GM18519 (cell line): ENCODE measurements around the gene MAST4.

ENCODE experiments used
- ATAC-seq: cut with Tn5 transposase; IDR thresholded peaks from one replicate; pipeline ENCODE4 v1.9.1; 2021; ENCODE audit warnings: mild to moderate bottlenecking, moderate library complexity; ENCODE audit not compliant: unreplicated experiment, low FRiP score

The MAST4 gene

DNA sequence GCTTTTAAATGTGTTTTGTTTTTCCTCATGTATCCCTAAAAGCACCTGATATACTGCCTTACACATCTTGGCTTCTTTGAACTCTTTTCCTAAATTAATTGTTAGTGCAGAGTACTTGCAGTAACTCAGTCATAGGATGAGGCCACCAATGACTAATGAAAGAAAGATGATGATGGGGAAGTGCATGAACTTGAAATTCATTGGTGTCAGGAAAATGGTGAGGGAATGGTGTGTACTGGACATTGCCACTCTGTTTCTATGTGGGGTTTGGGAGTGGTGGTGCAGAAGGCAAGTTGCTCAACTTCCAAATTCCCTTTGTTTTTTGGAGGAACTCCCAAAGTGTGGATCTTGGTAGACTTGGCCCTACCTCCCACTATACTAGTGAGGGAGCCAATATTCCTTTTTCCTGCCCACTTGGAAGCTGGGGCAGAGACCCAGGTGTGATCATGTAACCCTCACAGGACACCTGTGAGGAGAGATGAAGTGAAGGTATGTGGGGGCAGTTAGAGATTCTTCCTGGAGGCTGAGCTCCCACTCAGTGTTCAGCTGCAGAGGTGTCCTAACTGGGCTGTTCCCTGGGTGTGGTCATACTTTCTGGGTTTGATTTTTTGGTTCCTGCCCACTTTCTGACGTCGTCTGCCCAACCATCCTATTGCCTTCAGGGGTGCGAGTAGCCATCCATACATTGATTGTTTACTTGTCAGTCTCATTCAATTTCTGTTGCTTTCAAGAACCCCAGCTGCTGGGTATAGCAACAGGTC, 298.5 kb downstream of the MAST4 start:
- no peak for ATAC-seq

DNA sequence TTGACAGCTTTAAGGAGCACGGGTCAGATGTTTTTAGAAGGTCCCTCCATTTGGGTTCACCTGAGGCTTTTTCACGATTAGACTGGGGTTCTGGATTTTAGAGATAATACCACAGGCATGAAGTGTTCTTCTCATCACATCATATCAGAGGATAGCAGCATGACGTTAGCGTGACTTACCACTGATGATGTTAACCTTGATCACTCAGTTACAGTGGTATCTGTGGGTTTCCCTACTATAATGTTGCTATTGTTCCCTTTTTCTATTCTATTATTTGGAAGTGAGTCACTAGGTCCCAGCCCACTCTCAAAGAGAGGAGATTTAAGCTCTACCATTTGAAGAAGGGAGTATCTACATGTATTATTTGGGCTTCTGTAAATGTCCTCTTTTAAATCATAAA, 300.0 kb downstream of the MAST4 start:
- no peak for ATAC-seq

DNA sequence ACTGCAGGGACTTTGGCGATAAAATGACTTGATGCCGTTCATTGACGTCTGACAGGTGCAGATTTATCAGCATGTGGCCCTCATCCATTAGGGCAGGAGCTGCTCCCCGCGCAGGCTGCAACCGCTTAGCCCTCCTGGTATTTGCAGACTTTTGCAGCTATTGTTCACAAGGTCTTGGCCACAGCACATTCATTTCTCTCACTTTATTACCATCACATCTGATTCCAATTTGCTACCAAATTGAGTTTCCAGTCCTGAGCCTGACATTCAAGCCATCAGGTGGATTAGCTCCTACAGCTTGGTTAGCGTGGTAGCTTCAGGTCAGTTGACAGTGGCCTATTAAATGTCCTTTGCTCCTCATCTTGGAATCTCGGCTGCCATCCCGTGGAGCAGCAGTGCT, 301.2 kb downstream of the MAST4 start:
- no peak for ATAC-seq

DNA sequence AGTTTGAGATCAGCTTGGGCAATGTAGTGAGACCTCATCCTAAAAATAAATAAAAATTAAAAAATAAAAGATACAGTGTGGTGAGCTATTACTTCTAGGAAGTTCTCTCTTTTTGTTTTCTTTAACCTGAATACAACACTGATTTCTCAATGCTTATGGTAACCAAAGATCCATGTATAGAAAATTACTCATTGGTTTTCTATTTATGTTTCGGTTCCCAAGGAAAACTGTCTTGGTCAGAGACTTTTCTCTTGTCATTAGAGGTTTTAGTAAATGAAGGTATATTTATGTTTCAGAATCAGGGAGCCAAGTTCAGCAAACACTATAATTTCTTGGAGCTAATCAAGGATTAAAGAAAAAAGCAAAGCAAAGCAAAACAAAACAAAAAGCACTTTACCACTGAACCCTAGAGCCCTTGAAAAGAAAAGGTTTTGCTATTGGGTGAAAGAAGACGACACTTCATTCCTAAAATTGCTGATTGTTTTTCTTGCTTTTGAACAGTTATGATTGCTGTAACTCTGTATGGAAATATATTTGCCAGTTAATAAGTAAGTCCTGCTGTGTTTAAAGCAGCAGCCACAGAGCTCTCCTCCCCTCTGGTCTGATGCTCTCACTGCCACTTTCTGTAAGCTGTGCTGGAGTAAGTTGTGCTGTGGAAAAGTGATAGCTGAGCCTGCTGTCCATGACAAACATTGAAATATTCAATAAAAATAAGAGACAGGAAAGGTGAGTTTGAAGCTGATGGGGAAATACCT, 302.2 kb downstream of the MAST4 start:
- no peak for ATAC-seq

DNA sequence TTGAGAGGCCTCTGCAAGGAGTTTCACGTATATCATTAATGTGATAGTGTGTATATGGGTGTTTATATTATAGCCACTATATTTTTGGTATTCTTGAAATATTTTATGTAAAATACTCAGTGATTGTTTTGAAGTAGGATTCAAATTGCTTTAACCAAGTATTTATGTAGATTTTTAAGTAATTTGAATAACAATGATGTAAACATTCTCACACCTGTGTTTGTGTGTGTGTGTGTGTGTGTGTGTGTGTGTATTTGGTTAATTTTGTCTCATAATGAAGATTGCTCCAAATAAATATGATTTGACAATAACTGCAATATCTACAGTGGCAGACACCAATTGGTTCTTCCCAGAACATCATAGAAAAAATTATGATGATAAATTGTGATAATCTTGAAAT, 307.0 kb downstream of the MAST4 start:
- no peak for ATAC-seq

DNA sequence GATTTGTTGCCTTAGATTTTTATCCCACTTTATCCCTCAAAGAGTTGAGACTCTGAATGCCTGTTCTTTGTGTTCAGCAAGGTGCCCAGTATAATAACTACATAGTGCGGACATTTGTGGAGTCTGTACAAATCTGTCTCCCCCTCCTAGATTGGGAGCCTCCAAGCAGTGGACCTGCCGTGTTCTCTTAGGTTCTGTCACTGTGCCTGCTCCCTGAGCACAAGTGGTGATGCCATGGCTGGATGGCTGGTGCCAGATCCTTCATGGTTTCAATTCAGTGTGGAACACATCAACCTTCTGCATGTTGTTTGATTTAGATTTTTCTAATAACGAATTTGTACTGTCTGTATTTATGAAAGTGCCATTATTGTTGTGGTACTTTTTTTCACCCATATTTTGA, 307.5 kb downstream of the MAST4 start:
- no peak for ATAC-seq

DNA sequence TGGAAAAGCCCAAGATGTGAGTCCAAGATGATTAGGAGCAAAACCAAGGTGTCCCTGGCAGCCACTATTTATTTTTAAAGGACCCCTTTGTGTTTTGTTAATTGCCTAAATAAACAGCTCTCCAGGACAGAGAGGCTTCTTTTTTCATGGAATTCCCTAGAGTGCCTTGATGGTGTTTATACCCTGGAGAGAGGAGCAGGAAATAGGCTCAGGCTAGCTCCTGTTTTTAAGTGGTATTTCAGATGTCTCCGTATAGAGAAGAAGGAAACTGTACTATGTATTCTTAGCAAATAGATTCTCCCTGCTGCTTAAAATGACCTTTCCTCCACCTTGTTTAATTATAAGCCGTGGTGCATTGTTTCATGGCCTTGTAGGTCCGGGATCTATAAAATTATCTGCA, 308.0 kb downstream of the MAST4 start:
- ATAC-seq: no peak

DNA sequence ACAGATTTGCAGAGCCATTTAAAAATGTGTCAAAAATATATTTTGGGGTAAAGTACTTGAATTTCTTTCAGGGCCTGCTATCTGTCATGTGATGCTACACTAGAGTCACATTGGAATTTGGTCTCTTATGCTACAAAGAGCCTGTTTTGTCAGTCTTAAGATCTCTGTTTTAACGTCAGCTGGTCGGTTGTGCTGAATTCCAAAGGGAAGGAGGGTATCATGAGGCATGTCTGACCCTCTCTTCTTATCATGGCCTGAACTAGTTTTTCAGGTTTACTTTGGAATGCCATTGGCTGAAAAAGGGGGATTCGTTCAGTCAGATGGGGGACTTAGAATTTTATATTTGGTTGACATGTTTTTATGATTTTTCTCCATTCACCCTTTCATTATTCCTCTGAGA, 309.8 kb downstream of the MAST4 start:
- ATAC-seq: no peak

DNA sequence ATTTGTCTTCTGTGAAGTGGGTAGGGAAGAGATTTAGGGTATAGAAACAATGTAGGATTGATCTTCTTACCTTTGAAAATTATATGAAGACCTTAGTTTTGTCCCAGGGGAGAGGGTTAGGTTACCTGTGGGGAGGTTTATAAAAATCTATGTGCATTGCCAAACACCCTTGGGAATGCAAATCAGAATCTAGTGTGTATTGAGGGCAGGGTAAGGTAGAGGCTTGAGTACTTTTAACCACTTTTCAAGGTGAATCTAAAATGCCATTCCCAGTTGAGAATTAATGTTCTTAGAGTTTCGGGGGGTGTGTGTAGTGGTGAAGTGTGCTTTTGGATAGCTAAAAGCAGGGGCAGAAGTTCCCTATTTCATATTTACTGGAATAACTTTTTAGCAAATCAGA, 312.0 kb downstream of the MAST4 start:
- no peak for ATAC-seq

DNA sequence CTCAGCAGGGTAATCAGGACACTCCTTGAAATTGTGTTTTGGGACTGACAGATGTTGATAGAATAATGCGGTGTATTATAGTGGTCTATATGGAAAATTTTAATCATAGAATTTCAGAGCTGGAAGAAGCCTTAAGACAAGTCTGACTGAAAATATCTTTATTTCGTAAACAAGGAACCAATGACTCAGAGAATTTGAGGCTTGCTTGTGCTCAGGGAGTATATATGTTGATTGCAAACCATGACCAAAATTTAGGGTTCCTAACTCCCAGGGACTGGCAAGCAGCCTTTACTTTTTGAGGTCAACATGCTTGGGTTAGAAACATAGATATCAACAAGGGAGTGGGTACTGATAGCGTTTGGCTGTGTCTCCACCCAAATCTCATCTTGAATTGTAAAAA, 313.2 kb downstream of the MAST4 start:
- no peak for ATAC-seq

DNA sequence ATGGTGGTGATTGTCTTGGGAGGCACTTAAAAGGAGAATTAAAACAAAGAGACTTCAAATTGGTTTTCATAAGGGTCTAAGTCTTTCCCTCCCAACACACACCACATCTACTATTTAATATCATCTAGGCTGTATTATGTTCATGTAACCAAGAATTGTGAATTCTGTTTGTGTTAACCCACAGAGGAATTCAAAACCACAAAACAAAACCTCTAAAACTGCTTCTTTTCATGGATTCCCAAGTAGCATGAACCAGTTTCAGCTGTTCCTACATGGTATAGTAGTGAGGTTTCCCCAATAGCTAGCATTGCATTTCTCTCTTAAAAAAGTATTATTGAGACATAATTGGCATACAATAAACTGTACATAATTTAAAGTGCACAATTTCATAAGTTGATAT, 316.6 kb downstream of the MAST4 start:
- ATAC-seq: no peak

DNA sequence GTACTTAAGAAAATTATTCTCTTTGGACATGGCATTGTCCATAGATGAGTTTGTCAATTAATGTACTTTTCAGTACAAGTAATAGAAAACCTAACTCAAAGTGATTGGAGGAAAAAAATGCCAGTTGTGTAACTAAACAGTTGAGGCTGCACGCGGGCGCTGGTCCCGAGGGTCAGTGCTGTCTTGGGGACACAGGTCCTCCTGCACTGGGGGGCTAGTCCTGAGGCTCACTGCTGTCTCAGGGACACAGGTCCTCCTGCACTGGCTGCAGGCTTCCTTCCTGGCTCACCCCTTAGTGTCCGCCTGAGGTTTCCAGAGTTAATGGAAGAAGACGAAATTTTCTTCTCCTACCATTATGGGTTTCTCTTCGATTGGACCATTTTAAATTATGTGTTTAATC, 319.3 kb downstream of the MAST4 start:
- ATAC-seq: no peak

DNA sequence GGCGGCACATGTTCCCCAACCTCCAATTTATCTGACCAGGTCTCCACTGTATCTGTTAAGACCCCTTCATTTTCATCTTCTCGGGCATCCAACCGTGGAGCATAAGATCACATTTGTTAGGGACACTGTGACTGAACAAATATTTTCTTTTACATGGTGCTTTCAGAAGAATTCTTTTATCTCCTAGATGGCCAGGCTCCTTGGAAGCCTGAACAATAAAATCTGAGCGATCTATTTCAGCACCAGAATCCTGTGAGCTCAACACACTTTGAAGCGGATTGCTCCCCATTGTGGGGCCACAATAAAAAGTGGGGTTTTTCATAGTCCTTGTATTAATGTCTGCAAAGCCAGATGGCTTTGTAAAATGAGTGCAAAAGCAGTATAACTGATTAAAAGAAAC, 326.7 kb downstream of the MAST4 start:
- ATAC-seq: no peak

DNA sequence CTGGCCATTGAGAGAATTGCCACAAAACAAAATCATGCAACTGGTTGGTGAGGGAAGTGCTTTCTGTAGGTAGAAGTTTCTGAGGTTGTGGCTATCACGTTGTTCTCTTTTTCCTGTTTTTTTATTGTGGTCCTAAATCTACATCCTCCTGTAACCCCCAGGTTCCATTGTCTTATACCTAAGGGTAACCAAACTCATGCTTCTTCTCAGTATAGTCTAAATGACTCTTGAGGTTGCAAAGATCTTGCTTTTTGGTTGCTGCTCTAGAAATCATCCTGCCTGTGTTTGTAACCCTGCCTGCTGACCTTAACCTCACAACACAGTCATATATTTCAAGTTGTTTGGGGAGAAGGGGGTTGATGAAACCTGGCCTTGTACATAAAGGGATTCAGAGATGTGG, 327.3 kb downstream of the MAST4 start:
- no peak for ATAC-seq

DNA sequence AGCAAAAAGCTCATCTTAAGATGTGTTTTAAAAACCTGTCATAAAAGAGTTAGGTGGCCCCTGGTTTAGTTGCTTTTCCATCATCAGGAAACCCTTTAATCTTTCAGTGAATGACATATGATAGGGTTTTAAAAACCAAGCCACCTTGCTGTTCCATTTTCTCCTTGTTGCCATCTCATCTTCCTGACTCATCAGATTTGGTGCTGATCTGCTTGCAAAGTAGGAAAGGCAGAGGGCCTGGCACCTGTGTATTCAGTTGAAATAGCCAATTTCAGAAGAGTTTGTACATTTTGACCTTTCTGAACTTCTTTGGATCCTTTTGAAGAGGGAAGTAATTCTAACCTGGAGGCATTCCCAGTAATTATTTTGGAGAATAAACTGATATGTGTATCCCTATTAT, 327.7 kb downstream of the MAST4 start:
- ATAC-seq: no peak

DNA sequence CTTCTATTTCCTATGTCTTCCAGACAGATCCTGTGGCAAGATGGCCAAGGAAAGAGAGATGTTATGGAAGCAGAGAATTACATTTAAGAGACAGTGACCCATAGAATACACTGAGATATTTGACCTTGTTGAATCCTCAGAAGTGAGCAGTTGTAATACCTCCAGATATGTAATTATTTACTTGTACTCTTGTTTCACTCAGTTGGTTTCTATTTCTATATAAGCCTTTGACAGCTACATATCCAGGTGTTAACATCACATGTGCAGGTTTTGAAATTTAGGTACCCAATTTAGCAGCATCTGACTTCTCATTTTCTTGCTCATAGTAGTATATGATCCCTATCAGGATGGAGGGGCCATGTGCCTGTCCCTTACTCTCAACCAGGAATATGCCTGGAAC, 330.9 kb downstream of the MAST4 start:
- ATAC-seq: no peak

DNA sequence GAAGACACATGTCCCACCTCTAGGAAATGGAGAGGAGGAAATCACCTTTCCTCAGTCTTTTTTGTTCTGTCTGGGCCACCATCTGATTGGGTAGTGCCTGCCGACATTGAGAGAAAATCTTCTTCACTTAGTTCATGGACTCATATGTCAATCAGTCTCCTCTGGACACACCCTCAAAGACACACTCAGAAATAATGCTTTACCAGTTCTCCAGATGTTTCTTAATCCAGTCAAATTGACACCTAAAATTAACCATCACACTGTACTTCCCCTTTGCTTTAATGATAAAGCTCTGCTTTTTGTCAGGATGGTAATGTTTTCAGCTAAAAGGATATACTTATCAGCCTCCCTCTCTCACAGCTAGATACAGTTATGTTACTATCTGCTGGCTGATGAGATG, 333.1 kb downstream of the MAST4 start:
- ATAC-seq: no peak

DNA sequence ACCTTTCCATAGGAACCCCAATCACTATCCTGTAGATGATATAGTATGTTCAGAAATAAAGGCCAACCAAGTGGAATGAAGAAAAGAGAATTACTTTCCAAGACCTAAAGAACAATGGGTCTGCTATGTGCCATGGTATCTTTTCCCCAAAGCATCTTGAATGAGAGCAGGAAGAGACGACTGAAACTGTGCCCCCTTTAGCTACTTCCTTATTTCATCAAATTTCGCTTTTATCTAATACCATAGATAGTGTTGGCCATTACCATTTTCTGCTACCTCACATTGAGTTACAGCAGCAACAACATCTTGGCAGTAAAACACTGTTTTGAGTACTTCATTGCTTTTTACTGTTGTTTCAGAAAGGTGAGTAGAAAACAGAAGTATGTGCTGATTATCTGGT, 333.8 kb downstream of the MAST4 start:
- ATAC-seq: no peak

DNA sequence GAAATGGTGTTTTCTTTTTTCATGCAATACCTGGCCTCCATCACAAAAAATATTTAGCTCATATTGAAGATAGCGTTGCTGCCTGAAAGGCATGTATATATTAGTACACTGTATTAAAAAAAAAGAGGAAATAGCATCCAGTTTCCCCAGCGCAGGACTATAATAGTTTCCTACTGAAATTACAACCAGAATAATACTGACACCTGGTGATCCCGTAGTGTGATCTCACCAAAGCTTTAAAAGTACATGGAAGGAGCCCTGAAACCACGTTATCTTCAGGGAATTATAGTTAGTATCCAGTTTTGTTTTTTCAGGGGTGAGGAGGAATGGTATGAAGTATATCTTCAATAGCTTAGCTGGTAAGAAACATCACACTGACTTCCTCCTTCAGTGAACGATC, 335.5 kb downstream of the MAST4 start:
- ATAC-seq: no peak

DNA sequence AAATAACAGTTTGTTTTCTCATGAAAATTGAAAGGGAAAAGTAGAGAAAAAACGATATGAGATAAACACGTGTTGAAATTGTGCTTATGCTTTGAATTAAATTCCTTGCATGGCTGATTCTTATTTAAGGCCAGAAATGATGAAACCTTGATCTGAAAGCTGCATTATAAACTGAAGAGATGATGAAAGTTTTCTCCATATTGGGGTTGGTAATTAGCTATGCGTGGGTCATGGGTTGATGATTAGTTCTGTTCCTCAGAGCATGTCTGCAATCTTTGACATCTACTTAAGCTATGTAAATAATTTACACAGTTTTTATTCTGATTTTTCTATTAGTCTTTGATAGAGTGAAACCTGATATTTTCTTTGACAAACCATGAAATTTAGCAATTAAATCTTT, 336.3 kb downstream of the MAST4 start:
- ATAC-seq: no peak

DNA sequence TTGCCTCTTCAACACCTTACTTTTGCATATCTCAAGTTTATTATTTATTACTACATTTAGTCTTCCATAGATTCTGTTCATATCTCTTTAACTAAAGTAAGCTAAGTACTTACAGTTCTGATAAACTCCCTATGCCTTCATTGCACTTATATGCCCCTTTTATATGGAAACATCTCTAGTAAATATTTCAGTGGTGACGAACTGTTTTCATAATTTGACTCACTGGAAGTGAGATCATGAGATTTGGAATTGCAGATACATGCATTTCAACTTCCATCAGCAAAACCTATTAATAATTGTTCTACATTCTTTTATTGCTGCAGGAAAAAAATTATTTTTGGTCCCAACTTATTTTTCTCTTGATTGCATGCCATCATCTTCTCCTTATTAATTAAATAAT, 336.9 kb downstream of the MAST4 start:
- ATAC-seq: no peak

DNA sequence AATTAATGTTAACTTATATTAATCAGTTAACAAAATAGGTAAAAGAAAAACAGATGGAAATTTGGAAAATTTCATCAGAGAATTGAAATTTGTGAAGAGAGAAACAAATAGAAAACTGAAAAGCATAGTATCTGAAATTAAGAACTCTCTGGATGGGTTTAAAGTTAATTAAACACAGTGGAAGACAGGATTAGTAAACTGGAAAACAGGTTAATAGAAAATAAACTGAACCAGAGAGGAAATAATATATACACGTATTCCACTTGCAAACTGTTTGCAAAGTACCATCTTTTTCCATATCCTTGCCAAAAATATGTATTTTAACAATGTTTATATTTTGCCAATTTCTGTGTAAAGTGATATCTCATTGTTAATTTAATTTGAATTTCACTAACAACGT, 342.9 kb downstream of the MAST4 start:
- no peak for ATAC-seq
